AG09319 (cell line): Measurements from ENCODE around the gene HDAC7.

Experiments used
- DNase-seq: peaks from one replicate; pipeline ENCODE4 v3.0.0-alpha.2; 2010; ENCODE audit warnings: low read depth; ENCODE audit errors: extremely low read depth
- TF ChIP-seq, protein P1 (sequence below): IDR thresholded peaks from 2 replicates; pipeline ENCODE4 v1.5.1; 2011; ENCODE audit warnings: low read depth, mild to moderate bottlenecking, inconsistent platforms, low read length, moderate library complexity

HDAC7 gene

DNA sequence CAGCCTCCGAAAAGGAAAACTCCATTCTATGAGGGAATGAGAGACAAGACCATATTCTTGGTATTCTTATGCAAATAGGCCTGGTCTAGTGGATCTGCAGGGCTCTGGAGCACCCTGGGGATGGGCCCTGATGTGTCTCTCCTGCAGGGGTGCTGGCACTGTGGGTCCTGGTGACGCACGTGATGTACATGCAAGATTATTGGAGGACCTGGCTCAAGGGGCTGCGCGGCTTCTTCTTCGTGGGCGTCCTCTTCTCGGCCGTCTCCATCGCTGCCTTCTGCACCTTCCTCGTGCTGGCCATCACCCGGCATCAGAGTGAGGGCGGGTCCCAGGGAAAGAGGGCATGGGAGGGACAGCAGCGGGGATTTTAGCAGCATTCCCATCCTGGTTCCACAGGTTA, 40.8 kb downstream of the HDAC7 start:
- DNase-seq: no peak
- TF ChIP-seq, protein P1, sequence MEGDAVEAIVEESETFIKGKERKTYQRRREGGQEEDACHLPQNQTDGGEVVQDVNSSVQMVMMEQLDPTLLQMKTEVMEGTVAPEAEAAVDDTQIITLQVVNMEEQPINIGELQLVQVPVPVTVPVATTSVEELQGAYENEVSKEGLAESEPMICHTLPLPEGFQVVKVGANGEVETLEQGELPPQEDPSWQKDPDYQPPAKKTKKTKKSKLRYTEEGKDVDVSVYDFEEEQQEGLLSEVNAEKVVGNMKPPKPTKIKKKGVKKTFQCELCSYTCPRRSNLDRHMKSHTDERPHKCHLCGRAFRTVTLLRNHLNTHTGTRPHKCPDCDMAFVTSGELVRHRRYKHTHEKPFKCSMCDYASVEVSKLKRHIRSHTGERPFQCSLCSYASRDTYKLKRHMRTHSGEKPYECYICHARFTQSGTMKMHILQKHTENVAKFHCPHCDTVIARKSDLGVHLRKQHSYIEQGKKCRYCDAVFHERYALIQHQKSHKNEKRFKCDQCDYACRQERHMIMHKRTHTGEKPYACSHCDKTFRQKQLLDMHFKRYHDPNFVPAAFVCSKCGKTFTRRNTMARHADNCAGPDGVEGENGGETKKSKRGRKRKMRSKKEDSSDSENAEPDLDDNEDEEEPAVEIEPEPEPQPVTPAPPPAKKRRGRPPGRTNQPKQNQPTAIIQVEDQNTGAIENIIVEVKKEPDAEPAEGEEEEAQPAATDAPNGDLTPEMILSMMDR: no peak

- DNase-seq: no peak
- TF ChIP-seq, protein P1: no peak
Measured at GRCh38 chr12:47777741-47778558, 41.8 kb downstream of the HDAC7 start.

- no peak for DNase-seq
- TF ChIP-seq, protein P1: no peak
Measured at GRCh38 chr12:47777151-47777550, 42.6 kb downstream of the HDAC7 start.

DNA sequence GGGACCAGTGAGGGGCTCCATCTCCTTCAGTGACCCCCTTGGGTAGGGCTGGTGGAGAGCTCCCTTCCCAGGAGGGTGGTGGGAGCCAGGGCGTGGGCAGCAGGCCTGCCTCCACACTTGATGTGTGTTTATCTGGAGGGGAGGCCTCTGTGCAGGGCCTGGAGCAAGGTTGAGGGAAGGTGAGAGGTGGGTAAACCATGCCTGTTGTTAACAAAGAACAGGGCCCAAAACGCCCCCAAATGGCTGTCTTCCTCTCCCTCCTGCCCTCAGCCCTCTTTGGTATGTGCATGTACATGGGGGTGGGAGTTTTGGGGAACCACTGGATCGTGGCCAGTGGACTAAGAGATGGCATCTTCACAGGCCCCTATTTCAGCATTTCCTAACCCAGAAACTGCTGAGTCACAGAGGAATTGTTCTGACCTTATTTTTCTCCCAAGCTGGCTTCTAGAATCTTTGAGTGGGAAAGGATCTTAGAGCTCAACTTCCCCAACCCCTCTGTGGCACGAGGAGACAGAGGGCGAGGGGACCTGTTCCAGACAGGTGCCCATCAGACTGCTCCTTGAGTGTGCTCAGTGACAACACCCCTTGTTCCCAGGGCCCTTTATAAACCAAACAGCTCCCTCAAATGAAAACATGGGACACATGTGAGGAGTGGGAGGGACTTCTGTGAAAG, 43.1 kb downstream of the HDAC7 start:
- DNase-seq: peak; percentile 16

DNA sequence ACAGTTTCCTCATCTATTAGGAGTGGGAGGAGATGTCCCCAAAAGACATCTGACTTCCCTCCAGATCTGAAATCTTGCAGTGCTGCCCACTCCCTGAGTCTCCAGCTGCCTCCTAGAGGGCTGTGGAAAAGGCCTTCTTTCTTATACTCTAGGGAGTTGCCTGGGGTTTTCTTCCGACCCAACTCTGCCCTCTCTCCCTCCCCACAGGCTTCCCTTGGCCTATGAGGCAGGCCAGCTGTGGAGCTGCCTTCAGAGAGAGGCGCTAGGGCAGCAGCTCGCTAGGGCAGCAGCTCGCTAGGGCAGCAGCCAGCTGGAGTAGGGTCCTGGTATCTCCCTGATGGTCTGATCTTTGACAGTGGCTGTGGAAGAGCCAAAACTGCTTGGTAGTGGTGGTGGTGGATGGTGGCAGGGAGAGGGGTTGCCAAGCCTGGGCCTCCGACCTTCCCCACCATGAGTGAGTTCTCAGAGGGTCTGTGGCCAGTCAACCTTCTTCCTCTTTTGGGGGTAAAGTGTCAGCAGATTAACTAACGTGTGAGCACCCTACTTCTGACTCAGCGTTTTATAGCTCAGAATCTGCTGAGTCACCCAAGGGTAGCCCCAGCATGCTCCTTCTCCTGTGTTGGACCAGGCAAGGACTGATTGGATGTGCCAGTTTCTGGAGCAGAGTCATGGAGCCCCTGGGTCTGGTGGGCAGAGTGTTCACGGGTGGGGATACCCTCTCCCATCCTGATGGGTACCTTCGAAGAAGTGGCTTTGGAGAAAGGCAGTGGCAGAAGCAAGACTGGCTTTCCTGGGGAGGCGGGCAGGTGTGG, 44.4 kb downstream of the HDAC7 start:
- DNase-seq: no peak
- TF ChIP-seq, protein P1: no peak

More for the DNA sequence above, 43.1 kb downstream of the HDAC7 start:
- TF ChIP-seq, protein P1: no peak

DNA sequence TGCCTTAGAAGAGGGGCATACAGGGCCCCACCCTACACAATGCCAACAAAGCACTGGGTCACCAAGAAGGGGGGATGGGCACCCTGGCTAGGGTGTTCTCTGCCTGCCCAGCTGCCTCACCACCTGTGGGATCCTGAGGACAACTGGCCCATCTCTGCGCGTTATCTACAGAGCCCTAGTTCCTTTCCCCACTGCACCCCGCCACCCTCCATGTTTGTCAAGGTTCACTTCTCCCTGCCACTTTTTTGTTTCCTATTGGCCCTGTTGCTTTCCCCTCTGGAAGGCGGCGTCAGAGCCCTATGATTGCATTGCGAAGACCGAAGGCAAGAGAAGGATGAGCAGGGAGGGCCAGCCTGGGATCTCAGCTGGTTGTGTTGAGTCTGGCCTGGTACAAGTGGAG, 45.0 kb downstream of the HDAC7 start:
- TF ChIP-seq, protein P1: no peak
- no peak for DNase-seq
